GM21423 (cell line): ENCODE results near the gene COX4I2.
"Not testable (repeated sequence)": the region's sequence is repeated elsewhere in the genome, so short reads cannot be mapped to it uniquely, and the experiment has no call there.

Experiments
- ATAC-seq: cut with Tn5 transposase; IDR thresholded peaks from one replicate; pipeline ENCODE4 v1.9.1; 2021; ENCODE audit warnings: mild to moderate bottlenecking, moderate library complexity; ENCODE audit not compliant: unreplicated experiment

The COX4I2 gene

DNA sequence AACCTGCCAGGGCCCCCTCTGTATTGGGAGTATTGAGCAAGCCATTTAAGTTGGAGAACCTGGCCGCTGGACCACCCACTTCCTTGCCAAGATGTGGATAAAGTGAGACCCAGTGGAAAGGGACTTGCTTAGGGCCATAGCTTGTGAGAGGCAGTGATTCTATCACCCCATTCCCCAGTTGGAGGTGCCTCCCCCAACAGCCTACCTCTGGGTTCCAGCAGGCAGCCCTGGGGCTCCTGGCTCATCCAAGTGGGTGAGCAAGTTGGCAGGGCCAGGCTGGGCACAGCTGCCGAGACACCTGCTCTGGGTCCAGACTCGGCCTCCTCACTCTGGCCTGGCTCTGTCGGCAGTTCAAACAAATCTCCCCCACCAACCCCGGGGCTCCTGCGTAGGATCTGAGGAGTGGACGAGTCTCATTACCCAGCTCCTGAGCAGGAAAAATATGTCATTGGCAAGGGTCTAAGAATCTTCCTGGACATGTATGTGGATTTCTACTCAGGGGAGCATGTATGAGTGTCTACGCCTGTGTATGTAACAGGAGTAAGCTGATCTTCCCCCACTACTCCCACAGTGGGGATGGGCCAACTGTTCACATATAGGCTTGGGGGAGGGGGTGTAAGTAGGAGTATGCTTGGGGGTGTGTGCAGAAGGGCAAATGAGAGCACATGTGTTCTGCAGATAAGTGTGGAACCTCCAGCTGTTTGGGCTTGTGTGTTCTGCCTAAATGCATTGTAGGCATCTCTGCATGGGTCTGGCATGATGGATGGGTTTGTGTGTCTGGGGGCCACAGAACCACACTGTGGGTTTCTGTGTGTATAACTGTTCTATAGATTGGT lies 30.7 kb upstream of the COX4I2 start:
- ATAC-seq = no peak

GRCh38 chr20:31607640-31608250 lies 30.0 kb upstream of the COX4I2 start:
- ATAC-seq = no peak

- ATAC-seq = no peak
Measured at GRCh38 chr20:31608251-31608945, 29.3 kb upstream of the COX4I2 start.

DNA sequence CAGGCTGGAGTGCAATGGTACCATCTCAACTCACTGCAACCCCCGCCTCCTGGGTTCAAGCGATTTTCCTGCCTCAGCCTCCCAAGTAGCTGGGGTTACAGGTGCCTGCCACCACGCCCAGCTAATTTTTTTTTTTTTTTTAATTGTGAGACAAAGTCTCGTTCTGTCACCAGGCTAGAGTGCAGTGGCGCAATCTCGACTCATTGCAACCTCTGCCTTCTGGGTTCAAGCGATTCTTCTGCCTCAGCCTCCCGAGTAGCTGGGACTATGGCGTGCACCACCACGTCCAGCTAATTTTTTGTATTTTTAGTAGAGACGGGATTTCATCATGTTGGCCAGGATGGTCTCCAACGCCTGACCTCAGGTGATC lies 25.5 kb upstream of the COX4I2 start:
- not testable (repeated sequence) for ATAC-seq

DNA sequence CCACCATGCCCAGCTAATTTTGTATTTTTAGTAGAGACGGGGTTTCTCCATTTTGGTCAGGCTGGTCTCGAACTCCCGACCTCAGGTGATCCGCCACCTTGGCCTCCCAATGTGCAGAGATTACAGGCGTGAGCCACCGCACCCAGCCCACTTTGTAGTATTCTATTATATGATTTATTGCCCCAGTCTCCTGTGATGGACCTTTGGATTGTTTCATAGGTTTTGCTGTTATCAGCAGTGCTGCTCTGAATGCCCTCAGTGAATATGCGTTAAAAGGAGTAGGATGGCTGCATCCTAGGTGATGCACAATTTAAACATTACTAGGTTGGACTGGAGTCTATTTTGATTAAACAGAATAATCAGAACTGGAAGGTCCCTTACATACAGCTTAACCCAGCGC lies 22.3 kb upstream of the COX4I2 start:
- no peak for ATAC-seq

DNA sequence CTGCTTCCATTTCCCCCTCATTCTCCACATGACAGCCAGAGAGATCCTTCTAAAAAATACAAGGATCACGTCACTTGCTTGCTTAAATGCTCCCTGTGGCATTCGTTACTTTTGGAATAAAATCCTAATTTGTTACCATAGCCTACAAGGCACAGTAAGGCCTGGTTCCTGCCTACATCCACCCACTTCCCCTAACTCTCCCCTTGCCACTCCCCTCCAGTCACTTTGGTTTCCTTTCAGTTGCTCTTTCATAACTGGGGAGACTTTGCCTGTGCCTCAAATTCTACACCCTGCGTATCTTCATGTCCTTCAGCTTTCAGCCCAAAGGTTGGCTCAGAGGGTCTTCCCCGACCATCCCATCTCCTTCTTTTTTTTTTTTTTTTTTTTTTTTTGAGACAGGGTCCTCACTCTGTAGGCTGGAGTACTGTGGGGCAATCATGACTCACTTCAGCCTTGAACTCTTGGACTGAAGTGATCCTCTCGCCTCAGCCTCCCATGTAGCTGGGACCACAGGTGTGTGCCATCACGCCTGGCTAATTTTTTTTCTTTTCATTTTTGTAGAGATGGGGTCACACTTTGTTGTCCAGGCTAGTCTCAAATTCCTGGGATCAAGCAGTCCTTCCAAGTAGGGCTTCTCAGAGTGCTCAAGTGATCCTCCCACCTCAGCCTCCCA lies 20.1 kb upstream of the COX4I2 start:
- ATAC-seq = no peak

DNA sequence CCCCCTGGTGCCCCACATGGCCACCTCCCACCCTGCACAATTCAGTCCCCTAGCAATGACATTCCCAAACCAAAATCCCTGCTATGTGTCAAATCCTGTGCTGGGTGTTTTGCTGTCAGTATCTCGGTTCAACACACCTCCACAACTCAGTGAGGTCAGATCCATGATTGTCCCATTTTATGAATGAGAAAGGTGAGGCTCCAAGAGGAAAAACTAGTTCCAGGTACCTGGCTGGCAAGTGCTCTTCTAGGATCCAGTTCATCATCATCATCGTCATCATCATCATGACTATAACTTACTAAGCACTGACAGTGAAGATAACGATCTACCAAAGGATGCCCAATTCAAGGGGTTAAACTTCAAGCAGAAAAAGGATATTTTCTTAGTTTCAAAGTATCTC lies 17.5 kb upstream of the COX4I2 start:
- ATAC-seq = no peak

DNA sequence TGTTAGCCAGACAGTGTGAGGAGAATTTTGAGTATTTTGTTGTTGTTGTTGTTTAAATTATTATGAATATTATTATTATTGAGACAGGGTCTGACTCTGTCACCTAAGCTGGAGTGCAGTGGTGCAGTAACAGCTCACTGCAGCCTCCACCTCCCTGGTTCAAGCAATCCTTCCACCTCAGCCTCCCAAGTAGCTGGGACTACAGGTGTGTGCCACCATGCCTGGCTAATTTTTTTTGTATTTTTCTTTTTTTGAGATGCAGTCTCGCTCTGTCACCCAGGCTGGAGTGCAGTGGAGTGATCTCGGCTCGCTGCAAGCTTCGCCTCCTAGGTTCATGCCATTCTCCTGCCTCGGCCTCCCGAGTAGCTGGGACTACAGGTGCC lies 14.6 kb upstream of the COX4I2 start:
- not testable (repeated sequence) for ATAC-seq

DNA sequence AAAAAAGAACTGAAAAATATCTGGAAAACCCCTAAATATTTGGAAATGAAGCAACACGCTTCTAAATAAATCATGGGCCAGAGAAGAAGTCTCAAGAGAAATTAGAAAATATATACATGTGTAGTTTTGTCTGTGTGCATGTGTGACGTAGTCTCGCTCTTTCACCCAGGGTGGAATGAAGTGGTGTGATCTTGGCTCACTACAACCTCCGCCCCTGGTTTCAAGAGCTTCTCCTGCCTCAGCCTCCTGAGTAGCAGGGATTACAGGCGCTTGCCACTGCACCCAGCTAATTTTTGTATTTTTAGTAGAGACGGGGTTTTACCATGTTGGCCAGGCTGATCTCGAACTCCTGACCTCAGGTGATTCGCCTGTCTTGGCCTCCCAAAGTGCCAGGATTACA lies 11.2 kb upstream of the COX4I2 start:
- not testable (repeated sequence) for ATAC-seq

DNA sequence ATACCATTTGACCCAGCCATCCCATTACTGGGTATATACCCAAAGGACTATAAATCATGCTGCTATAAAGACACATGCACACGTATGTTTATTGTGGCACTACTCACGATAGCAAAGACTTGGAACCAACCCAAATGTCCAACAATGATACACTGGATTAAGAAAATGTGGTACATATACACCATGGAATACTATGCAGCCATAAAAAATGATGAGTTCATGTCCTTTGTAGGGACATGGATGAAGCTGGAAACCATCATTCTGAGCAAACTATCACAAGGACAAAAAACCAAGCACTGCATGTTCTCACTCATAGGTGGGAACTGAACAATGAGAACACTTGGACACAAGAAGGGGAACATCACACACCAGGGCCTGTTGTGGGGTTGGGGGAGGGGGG lies 9.7 kb upstream of the COX4I2 start:
- not testable (repeated sequence) for ATAC-seq

- ATAC-seq = no peak
Measured at GRCh38 chr20:31630187-31630790, 7.4 kb upstream of the COX4I2 start.

DNA sequence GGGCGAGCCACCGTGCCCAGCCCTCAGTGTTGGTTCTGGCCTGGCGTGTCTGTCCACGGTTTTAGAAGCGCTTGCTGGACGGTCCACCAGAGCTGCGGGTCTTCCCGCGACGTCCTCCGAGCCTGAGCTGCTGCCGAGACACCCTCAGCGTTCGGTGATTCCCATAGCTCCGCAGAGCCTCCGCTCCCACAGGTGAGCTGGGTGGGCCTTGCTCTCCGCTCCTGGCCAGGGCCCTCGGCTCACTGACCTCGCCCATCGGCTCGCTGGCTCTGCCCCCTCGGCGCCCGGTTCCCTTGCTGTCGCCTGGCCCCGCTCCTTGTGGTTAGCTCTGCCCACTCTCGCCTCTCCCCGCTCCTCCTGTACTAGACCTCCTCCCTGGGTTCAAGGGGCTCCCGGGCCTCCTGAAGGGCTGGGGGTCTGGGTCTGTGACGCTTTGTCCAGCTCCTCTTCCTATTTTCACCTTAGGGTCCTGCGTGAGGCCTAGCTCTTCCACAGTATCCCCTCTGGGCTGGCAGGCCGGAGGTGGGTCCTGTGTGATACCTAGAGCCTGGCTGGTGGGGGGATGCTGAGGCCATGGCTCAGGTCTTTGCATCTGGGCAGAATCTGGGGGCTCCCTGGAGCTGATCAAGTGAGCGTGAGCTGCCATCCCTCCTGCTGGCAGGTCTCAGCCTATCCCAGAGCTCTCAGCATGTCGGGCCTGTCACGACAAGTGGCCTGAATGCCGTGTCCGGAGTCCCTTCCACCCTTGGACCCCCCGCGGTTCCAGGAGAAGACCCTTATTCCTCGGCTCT lies 5.0 kb upstream of the COX4I2 start:
- no peak for ATAC-seq

GRCh38 chr20:31633339-31633914 lies 4.3 kb upstream of the COX4I2 start:
- ATAC-seq = no peak

- ATAC-seq = no peak
Measured at GRCh38 chr20:31638317-31638716, 605 bp downstream of the COX4I2 start.

- no peak for ATAC-seq
Measured at GRCh38 chr20:31638816-31639215, 1.1 kb downstream of the COX4I2 start.

DNA sequence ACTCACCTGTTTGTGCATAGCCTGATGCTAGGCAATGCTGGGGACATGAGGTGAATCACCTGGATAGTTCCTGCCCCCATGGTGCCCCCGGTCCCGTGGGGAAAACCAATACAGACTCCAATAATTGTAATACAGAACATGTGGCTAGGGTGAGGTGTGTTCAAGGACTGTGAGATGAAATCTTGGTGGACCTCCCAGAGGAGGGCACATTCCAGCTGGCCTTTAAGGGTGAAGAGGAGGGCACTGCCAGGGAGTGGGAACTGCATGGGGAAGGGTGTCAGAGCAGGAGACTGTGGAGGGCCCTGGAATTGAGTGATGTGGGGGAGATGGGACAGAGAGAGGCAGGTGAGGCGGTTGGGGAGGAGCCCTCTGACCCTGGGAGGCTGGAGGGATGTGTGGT lies 2.5 kb downstream of the COX4I2 start:
- no peak for ATAC-seq

GRCh38 chr20:31641391-31641790 lies 3.7 kb downstream of the COX4I2 start:
- ATAC-seq = no peak

GRCh38 chr20:31642837-31643236 lies 5.1 kb downstream of the COX4I2 start:
- ATAC-seq = no peak

DNA sequence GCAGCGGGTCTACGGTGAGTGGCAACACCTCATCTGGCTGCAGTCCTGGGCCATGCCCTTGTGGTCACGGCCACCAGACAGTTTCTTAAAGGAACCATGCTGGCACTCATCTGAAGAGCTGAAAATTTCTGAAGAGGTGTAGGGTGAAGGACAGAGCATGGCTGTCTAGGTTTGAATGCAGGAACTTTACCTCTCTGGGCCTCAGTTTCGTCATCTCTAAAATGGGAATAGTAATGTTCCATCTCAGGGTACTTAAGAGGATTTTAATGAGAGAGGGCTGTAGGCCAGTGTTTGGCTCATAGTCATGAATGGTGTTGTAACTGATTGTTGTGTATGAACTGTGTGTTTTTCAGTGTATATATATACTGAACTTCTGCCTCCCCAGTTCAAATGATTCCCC lies 5.8 kb downstream of the COX4I2 start:
- no peak for ATAC-seq

- ATAC-seq = no peak
Measured at GRCh38 chr20:31644701-31645100, 7.0 kb downstream of the COX4I2 start.
